Progenitor cell of endocrine pancreas (in vitro differentiated cells): Measurements from ENCODE around the gene ZNF618. TPM values are rescaled to one million over a fixed set of nuclear protein-coding genes. Genes with fewer than 3 reads are reported as not detected.

Experiments
- DNase-seq: peaks from one replicate; pipeline ENCODE4 v3.0.0; 2021; ENCODE audit warnings: low spot score; ENCODE audit not compliant: unreplicated experiment
- H3K27ac Mint-ChIP-seq: 2 replicates; pipeline ENCODE4 v1.8.0; 2021; ENCODE audit warnings: mild to moderate bottlenecking, moderate library complexity, mixed read lengths
- H3K27me3 Mint-ChIP-seq: 2 replicates; pipeline ENCODE4 v1.8.0; 2021; ENCODE audit warnings: mixed read lengths
- H3K36me3 Mint-ChIP-seq: 2 replicates; pipeline ENCODE4 v1.8.0; 2022; ENCODE audit warnings: mixed read lengths; ENCODE audit not compliant: insufficient read depth
- H3K4me1 Mint-ChIP-seq: 2 replicates; pipeline ENCODE4 v1.8.0; 2021; ENCODE audit warnings: low read depth, mixed read lengths
- H3K4me3 Mint-ChIP-seq: 2 replicates; pipeline ENCODE4 v1.8.0; 2021; ENCODE audit warnings: low read depth, mild to moderate bottlenecking, moderate library complexity, mixed read lengths
- H3K9me3 Mint-ChIP-seq: 2 replicates; pipeline ENCODE4 v1.8.0; 2021; ENCODE audit warnings: low read depth, mixed read lengths
- CTCF ChIP-seq: fragments of 200-600 bp; sonication (generic); IDR thresholded peaks from one replicate; pipeline ENCODE4 v1.5.0; 2021; ENCODE audit warnings: antibody characterized with exemption, mild to moderate bottlenecking; ENCODE audit not compliant: unreplicated experiment
- total RNA-seq: library from RNA; stranded (reverse); gene quantifications from 2 replicates; pipeline ENCODE4 v1.2.1, GENCODE V29; 2021

Gene ZNF618
- total RNA-seq, 1 donor from 2014 or later = 85.8 TPM

- H3K4me3 Mint-ChIP-seq = no peak overlapping the region
- H3K27me3 Mint-ChIP-seq = no peaks in the 10 kb centered on the region
- no peak for TF ChIP-seq CTCF
- H3K4me1 Mint-ChIP-seq = peaks cover 2% of the 10 kb centered on the region
- no peak overlapping the region for H3K27ac Mint-ChIP-seq
- H3K9me3 Mint-ChIP-seq = no peaks in the 10 kb centered on the region
- H3K36me3 Mint-ChIP-seq = peaks cover 12% of the 10 kb centered on the region
- DNase-seq = peak; percentile 7
Measured at GRCh38 chr9:113999256-114000062, 123.3 kb downstream of the ZNF618 start.

DNA sequence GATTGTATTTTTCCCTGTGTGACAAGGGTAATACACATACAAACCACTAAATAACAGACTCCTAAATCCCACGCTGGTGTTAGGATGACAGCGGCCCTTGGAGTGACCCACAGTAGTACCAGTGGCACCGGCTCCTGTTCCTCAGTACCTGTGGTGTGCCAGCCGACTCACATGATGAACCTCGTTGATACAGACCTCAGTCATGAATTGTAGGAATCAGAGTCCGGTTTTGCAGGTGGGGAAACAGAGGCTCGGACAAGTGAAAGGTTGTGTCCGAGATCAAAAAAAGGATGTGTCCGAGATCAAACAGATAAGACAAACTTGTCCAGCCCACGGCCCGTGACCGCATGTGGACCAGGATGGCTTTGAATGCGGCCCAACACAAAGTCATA, 124.0 kb downstream of the ZNF618 start:
- Mint-ChIP-seq H3K27me3 (no peaks in the 10 kb centered on the region), H3K4me1 (peaks cover 2% of the 10 kb centered on the region), H3K36me3 (peaks cover 14% of the 10 kb centered on the region), H3K27ac (no peak overlapping the region), H3K4me3 (no peak overlapping the region), H3K9me3 (no peaks in the 10 kb centered on the region)
- no peak for TF ChIP-seq CTCF
- peak; percentile 3 for DNase-seq

DNA sequence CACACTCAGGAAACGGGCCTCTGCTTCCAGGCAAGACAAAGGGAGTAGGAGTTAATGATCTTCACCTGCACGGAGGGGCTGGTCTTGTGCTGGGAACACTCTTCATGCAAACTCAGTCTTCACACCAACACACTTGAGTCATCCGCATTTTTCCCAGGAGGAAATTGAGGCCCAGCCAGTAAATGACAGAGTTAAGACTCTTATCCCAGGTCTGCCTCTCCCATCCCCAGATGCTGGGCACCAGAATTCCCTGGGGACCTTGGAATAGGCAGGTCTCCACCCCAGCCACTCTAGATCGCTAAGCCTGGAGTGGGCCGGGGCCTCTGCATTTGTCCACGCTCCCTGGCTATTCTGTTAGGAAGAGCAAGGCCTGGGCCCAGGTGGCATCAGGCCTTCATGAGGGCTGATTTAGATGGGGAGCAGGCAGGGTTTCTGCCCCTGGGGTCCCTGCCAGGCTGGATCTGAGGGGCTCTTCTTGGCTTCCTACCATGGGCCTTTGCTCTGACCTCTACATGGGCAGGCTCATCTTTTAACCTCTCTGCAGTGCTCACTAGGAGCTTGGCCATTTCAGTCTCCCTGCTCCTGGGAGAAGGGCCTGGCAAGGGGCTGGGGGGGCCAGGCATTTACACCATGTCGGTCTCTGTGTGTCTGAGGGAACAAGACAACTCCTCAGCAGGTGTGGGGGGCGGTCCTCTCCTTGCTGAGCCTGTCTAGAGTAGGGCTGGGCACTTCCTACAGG, 124.7 kb downstream of the ZNF618 start:
- TF ChIP-seq CTCF = no peak
- DNase-seq = peak; percentile 5
- peaks cover 2% of the 10 kb centered on the region for H3K4me1 Mint-ChIP-seq
- no peaks in the 10 kb centered on the region for H3K27me3 Mint-ChIP-seq
- H3K36me3 Mint-ChIP-seq = peaks cover 14% of the 10 kb centered on the region
- H3K9me3 Mint-ChIP-seq = no peaks in the 10 kb centered on the region
- H3K27ac Mint-ChIP-seq = no peak overlapping the region
- H3K4me3 Mint-ChIP-seq = no peak overlapping the region

DNA sequence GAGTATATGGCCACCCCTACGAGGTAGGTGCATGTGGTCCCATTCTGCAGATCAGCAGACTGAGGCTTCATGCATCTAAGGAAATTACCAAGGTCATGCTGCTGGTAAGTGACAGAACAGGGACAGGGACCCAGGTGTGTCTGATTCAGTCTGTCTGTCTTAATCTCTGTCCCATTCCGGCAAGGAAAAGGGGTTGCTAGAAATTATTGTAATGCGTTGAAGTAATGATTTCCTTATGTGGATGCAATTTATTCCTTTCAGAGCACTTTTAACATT, 125.2 kb downstream of the ZNF618 start:
- peaks cover 2% of the 10 kb centered on the region for H3K4me1 Mint-ChIP-seq
- no peaks in the 10 kb centered on the region for H3K27me3 Mint-ChIP-seq
- no peak for TF ChIP-seq CTCF
- no peak overlapping the region for H3K4me3 Mint-ChIP-seq
- no peak for DNase-seq
- H3K9me3 Mint-ChIP-seq = no peaks in the 10 kb centered on the region
- peaks cover 14% of the 10 kb centered on the region for H3K36me3 Mint-ChIP-seq
- H3K27ac Mint-ChIP-seq = no peak overlapping the region

DNA sequence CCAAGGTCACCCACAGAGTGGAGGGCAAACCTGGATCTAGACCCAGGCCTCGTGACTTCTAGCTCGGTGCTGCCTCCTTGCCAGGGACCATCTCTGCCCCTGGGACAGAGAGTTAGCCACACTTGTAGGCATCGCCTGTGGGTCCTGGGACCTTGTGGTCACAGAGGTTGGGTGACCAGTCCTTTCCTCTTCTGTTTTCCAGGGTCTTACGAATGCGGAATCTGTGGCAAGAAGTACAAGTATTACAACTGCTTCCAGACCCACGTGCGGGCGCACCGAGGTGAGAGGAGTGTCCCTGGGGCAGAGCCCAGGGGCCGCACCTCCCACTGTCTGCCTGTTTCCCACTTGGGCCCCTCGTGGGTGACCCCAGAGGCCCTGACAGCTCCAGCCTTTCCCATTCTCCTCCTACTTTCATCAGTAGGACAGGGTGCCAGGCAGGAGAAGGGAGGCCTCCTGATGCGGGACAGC, 125.7 kb downstream of the ZNF618 start:
- H3K36me3 Mint-ChIP-seq = peaks cover 16% of the 10 kb centered on the region
- DNase-seq = no peak
- TF ChIP-seq CTCF = no peak
- H3K4me1 Mint-ChIP-seq = peaks cover 2% of the 10 kb centered on the region
- H3K27ac Mint-ChIP-seq = no peak overlapping the region
- no peak overlapping the region for H3K4me3 Mint-ChIP-seq
- H3K27me3 Mint-ChIP-seq = no peaks in the 10 kb centered on the region
- H3K9me3 Mint-ChIP-seq = no peaks in the 10 kb centered on the region
